SK-N-SH (cell line): Measurements from ENCODE around the gene HBP1. TPM values are rescaled to one million over a fixed set of nuclear protein-coding genes. Genes with fewer than 3 reads are reported as not detected.

Experiments
- CTCF ChIA-PET: fragments of 300-600, 350-600 bp; formaldehyde crosslinking; extraction: SDS; loops from one replicate; lab custom pipeline; 2021; lab: Yijun Ruan, JAX
- POLR2A ChIA-PET: fragments of 350-600 bp; sonication (Branson Sonifier 250); formaldehyde crosslinking; extraction: SDS; loops from one replicate; lab custom pipeline; 2020; ENCODE audit warnings: antibody characterized with exemption, inconsistent platforms; lab: Yijun Ruan, JAX
- DNase-seq: peaks from one replicate; pipeline ENCODE4 v3.0.0; 2012
- H2AFZ ChIP-seq: fragments of 200-600 bp; sonication (generic); 2 replicates; pipeline ENCODE4 v1.8.1; 2016; ENCODE audit warnings: antibody characterized with exemption, mild to moderate bottlenecking, low read depth
- H3F3A ChIP-seq: fragments of 200-600 bp; sonication (generic); replicated peaks from 2 replicates; pipeline ENCODE3; 2016; ENCODE audit warnings: antibody characterized with exemption, mild to moderate bottlenecking; ENCODE audit not compliant: insufficient read depth
- H3K27ac ChIP-seq, 2 experiments: fragments of 200-500 bp in 1 of 2; fragments of 200-600 bp in 1 of 2; sonication (Bioruptor generic) in 1 of 2; sonication (generic), shearing (Covaris generic) in 1 of 2; 2 replicates each; pipeline versions ENCODE4 v1.5.1 to v1.6.1; 2014 to 2016; ENCODE audit warnings: low read depth in 2 of 2, inconsistent platforms in 1 of 2, low read length in 1 of 2, mild to moderate bottlenecking in 1 of 2, mixed read lengths in 1 of 2
- H3K27me3 ChIP-seq: fragments of 200-600 bp; sonication (generic), shearing (Covaris generic); 2 replicates; pipeline ENCODE4 v1.6.1; 2016; ENCODE audit warnings: mixed run types; ENCODE audit not compliant: insufficient read depth
- H3K36me3 ChIP-seq, 2 experiments: fragments of 200-500 bp in 1 of 2; fragments of 200-600 bp in 1 of 2; sonication (Bioruptor generic) in 1 of 2; sonication (generic) in 1 of 2; replicated peaks in 1 of 2; 2 replicates each; pipeline versions ENCODE3 to v1.5.1; 2014 to 2016; ENCODE audit warnings: low read length in 1 of 2, mild to moderate bottlenecking in 1 of 2; ENCODE audit not compliant: insufficient read depth in 2 of 2, control insufficient read depth in 1 of 2
- H3K4me1 ChIP-seq, 2 experiments: fragments of 200-500 bp in 1 of 2; fragments of 200-600 bp in 1 of 2; sonication (Bioruptor generic) in 1 of 2; sonication (generic), shearing (Covaris generic) in 1 of 2; 2 replicates each; pipeline versions ENCODE4 v1.5.1 to v1.6.1; 2014 to 2016; ENCODE audit warnings: low read depth in 1 of 2, low read length in 1 of 2, mixed run types in 1 of 2; ENCODE audit not compliant: insufficient read depth in 2 of 2, control insufficient read depth in 1 of 2
- H3K4me2 ChIP-seq: fragments of 200-600 bp; sonication (generic), shearing (Covaris generic); 2 replicates; pipeline ENCODE4 v1.6.1; 2017; ENCODE audit warnings: mixed run types
- H3K4me3 ChIP-seq, 2 experiments: fragments of 200-500 bp in 1 of 2; fragments of 200-600 bp in 1 of 2; sonication (Bioruptor generic) in 1 of 2; sonication (generic), shearing (Covaris generic) in 1 of 2; 2 replicates each; pipeline versions ENCODE4 v1.5.1 to v1.8.1; 2014 to 2016; ENCODE audit warnings: low read depth in 2 of 2, inconsistent platforms in 1 of 2, low read length in 1 of 2, mild to moderate bottlenecking in 1 of 2, mixed read lengths in 1 of 2, moderate library complexity in 1 of 2
- H3K79me2 ChIP-seq: fragments of 200-600 bp; sonication (generic); 2 replicates; pipeline ENCODE4 v1.8.1; 2017; ENCODE audit warnings: mild to moderate bottlenecking; ENCODE audit not compliant: insufficient read depth
- H3K9ac ChIP-seq: fragments of 200-600 bp; sonication (generic); 2 replicates; pipeline ENCODE4 v1.6.1; 2017; ENCODE audit warnings: mixed run types
- H3K9me2 ChIP-seq: fragments of 200-600 bp; sonication (generic); 2 replicates; pipeline ENCODE4 v1.6.1; 2017; ENCODE audit warnings: mixed run types
- H3K9me3 ChIP-seq: fragments of 200-600 bp; sonication (generic); 2 replicates; pipeline ENCODE4 v1.6.1; 2017; ENCODE audit warnings: mixed run types, mild to moderate bottlenecking, moderate library complexity
- H4K20me1 ChIP-seq: fragments of 200-600 bp; sonication (generic); 2 replicates; pipeline ENCODE4 v1.6.1; 2017; ENCODE audit warnings: mild to moderate bottlenecking, mixed run types; ENCODE audit not compliant: insufficient read depth
- CTCF ChIP-seq: fragments of 200-600 bp; sonication (generic); IDR thresholded peaks from 2 replicates; pipeline ENCODE4 v1.6.1; 2017; ENCODE audit warnings: antibody characterized with exemption, mild to moderate bottlenecking, moderate library complexity
- ELF1 ChIP-seq: IDR thresholded peaks from 2 replicates; pipeline ENCODE4 v1.4.0; 2012
- FOSL2 ChIP-seq: IDR thresholded peaks from 2 replicates; pipeline ENCODE4 v1.4.0; 2012; ENCODE audit warnings: low read depth, mild to moderate bottlenecking, moderate library complexity, borderline replicate concordance
- FOXJ3 ChIP-seq: sonication (generic); formaldehyde crosslinking; IDR thresholded peaks from 2 replicates; pipeline ENCODE4 v1.5.1; 2020; ENCODE audit warnings: mild to moderate bottlenecking, missing genetic modification reagents
- FOXM1 ChIP-seq: IDR thresholded peaks from 2 replicates; pipeline ENCODE4 v1.4.0; 2012; ENCODE audit warnings: low read depth, mild to moderate bottlenecking
- NFIC ChIP-seq: IDR thresholded peaks from 2 replicates; pipeline ENCODE4 v1.4.0; 2012; ENCODE audit warnings: borderline replicate concordance
- PBX3 ChIP-seq: IDR thresholded peaks from 2 replicates; pipeline ENCODE4; 2012
- REST ChIP-seq: IDR thresholded peaks from 2 replicates; pipeline ENCODE4 v1.6.1; 2012; ENCODE audit warnings: mild to moderate bottlenecking, low read depth, low read length, moderate library complexity
- RFX5 ChIP-seq: IDR thresholded peaks from 2 replicates; pipeline ENCODE4 v1.6.1; 2012; ENCODE audit warnings: mild to moderate bottlenecking, improper control_type of control experiment, low read length
- RXRA ChIP-seq: IDR thresholded peaks from 2 replicates; pipeline ENCODE4 v1.4.0; 2012; ENCODE audit warnings: low read depth, mild to moderate bottlenecking, borderline replicate concordance
- SMC3 ChIP-seq: IDR thresholded peaks from 2 replicates; pipeline ENCODE4 v1.6.1; 2012; ENCODE audit warnings: low read depth, low read length, improper control_type of control experiment
- USF1 ChIP-seq: IDR thresholded peaks from 2 replicates; pipeline ENCODE4 v1.4.0; 2012; ENCODE audit warnings: low read depth, borderline replicate concordance
- USF2 ChIP-seq: fragments of 150-350 bp; IDR thresholded peaks from 2 replicates; pipeline ENCODE4 v1.6.1; 2017; ENCODE audit warnings: antibody characterized with exemption, low read length, low read depth, borderline replicate concordance
- YY1 ChIP-seq: IDR thresholded peaks from 2 replicates; pipeline ENCODE4 v1.4.0; 2012; ENCODE audit warnings: low read depth, mild to moderate bottlenecking
- ZBTB33 ChIP-seq: IDR thresholded peaks from 2 replicates; pipeline ENCODE4 v1.4.0; 2012; ENCODE audit warnings: low read depth, borderline replicate concordance
- WGBS: methylation state at CpG from one replicate; pipeline ENCODE4 v1.1.6; 2017; ENCODE audit warnings: low lambda C conversion rate; 5-methylcytosine and 5-hydroxymethylcytosine counted together
- polyA plus RNA-seq, 3 experiments: library from polyadenylated mRNA; depleted of rRNA; stranded (reverse); fragments of >200 nt; gene quantifications; 2 replicates each; pipeline ENCODE4 v1.2.3, GENCODE V29; 2012

Gene HBP1
- polyA plus RNA-seq, 1 of the 3 experiments (the other 2 are of a cell fraction), result 27.2 TPM

- Histone ChIP-seq H3K9me2 (no peaks in the 10 kb centered on the region), H4K20me1 (no peaks in the 10 kb centered on the region), H3K36me3 (no peaks in the 10 kb centered on the region), H3K4me3 (no peak overlapping the region), H3F3A (no peaks in the 10 kb centered on the region), H3K9me3 (no peaks in the 10 kb centered on the region), H3K27ac (no peak overlapping the region), H2AFZ (no peak overlapping the region), H3K4me1 (no peaks in the 10 kb centered on the region), H3K27me3 (no peaks in the 10 kb centered on the region), H3K79me2 (no peaks in the 10 kb centered on the region), H3K4me2 (no peak overlapping the region), H3K9ac (no peak overlapping the region)
- DNase-seq, result no peak
- ChIA-PET POLR2A (no interaction called here), CTCF (interaction anchor here (0.6 to 1.3 kb wide), 3 partner anchors 16 to 655 kb away, joined by 3 read pairs; no protein-coding TSS in a partner anchor)
- 93% methylated on average over 2 of the region's 2 CpGs for WGBS
- TF ChIP-seq RXRA, result no peak
- no peak for TF ChIP-seq FOXJ3
- TF ChIP-seq ELF1, result no peak
- no peak for TF ChIP-seq SMC3
- no peak for TF ChIP-seq USF2
- TF ChIP-seq ZBTB33, result no peak
- no peak for TF ChIP-seq PBX3
- TF ChIP-seq NFIC, result no peak
- TF ChIP-seq REST, result no peak
- TF ChIP-seq YY1, result no peak
- TF ChIP-seq CTCF, result no peak
- no peak for TF ChIP-seq RFX5
- no peak for TF ChIP-seq FOXM1
- no peak for TF ChIP-seq FOSL2
- TF ChIP-seq USF1, result no peak
Measured at GRCh38 chr7:107219563-107220244, 50.9 kb downstream of the HBP1 start.
